Gastrocnemius medialis (tissue), 4 donors: ENCODE results near the gene NBPF4.
"Not testable (repeated sequence)": the region's sequence is repeated elsewhere in the genome, so short reads cannot be mapped to it uniquely, and the experiment has no call there.

Experiments used
- POLR2A ChIP-seq, 2 donors: fragments of 450-650 bp; IDR thresholded peaks; one replicate each; pipeline ENCODE4 v1.6.1; 2017; ENCODE audit warnings: antibody characterized with exemption in 2 of 2, mild to moderate bottlenecking in 2 of 2, moderate library complexity in 2 of 2
- TF ChIP-seq, protein P1 (sequence below), 5 experiments: fragments of 450-650 bp in 3 of 5; fragments of 200-600 bp in 2 of 5; sonication (generic) in 2 of 5; IDR thresholded peaks in 4 of 5; conservative IDR thresholded peaks in 1 of 5; 1 replicate in 4 of 5; 2 replicates in 1 of 5; pipeline ENCODE4 v1.5.1; 2016 to 2019; ENCODE audit warnings: antibody characterized with exemption in 5 of 5, mild to moderate bottlenecking in 3 of 5, moderate library complexity in 3 of 5

DNA sequence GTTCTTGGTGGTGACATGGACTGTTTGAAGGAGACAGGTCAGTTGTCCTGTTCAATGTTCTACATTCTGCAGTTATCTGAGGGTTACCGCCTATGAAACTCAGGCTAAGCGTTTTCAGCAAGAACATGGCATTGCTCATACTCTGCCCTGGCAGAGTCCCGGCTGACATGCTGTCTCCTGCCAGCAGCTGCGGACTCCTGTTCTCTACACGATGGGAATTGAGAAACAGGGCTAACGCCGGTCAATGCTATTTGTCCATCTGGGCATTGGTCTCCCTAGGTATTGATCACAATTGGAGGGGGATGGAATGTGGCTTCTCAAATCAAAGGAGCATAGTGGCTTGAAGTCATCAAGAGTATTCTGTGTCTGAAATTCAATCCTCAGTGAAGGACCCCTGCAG is 20.6 kb downstream of the NBPF4 start:
- TF ChIP-seq POLR2A (IDR thresholded peaks at IDR 0.05): not testable (repeated sequence)
- TF ChIP-seq, protein P1, sequence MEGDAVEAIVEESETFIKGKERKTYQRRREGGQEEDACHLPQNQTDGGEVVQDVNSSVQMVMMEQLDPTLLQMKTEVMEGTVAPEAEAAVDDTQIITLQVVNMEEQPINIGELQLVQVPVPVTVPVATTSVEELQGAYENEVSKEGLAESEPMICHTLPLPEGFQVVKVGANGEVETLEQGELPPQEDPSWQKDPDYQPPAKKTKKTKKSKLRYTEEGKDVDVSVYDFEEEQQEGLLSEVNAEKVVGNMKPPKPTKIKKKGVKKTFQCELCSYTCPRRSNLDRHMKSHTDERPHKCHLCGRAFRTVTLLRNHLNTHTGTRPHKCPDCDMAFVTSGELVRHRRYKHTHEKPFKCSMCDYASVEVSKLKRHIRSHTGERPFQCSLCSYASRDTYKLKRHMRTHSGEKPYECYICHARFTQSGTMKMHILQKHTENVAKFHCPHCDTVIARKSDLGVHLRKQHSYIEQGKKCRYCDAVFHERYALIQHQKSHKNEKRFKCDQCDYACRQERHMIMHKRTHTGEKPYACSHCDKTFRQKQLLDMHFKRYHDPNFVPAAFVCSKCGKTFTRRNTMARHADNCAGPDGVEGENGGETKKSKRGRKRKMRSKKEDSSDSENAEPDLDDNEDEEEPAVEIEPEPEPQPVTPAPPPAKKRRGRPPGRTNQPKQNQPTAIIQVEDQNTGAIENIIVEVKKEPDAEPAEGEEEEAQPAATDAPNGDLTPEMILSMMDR (IDR thresholded peaks at IDR 0.05 in 4 of 5, conservative IDR thresholded peaks at IDR 0.05 in 1 of 5): not testable (repeated sequence)
